Activated gamma-delta T cell (primary cell): ENCODE results near the gene PHKA2.

Experiments
- DNase-seq: peaks from one replicate; lab custom pipeline; 2025; lab: John Stamatoyannopoulos, UW

Gene PHKA2

GRCh38 chrX:18974993-18975392 lies 8.9 kb downstream of the PHKA2 start:
- no peak for DNase-seq

DNA sequence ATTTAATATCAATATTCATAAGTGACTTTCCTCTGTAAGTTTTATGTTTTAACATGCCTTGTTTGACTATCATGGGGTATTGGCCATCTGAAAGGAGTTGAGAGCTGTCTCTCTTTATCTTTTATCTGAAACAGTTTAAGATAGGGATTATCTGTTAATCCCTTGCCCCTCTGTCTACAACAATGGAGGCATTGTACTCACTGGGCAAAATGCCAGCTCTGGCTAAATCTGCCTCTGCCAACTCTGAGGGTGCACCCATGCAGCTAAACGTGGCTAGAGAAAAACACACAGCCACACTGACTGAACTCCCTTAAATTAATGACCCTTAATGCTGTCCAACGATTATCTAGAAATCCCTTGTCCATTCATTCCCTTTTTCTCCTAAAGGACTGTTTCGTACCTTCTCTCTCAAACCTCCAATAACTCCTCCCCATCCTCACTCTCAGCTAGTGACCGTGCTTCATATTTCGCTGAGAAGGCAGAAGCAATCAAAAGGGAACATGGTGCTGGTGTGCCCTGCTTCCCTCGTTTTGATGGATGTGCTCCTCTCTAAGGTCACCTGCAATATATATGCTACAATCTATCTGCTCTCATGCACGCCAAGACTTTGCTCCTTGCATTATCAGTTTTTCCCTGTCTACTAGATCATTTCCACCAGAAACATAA lies 10.3 kb downstream of the PHKA2 start:
- no peak for DNase-seq

DNA sequence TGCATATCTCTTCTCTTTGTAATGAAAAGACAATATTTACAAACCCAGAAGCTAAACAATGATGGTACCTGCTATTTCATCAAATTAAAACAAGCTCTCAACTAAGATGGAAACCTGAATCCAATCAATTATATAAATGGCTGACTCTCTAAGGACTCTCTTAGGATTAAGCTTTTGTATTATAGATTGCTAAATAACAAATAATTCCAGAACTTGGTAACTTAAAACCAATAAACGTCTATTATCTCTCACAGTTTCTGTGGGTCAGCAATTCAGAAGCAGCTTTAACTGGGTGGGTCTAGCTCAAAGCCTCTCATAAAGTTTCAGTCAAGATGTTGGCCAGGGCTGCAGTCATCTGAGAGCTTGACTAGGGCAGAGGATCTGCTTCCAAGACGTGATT lies 12.4 kb downstream of the PHKA2 start:
- no peak for DNase-seq

GRCh38 chrX:18970465-18970864 lies 13.4 kb downstream of the PHKA2 start:
- no peak for DNase-seq

DNA sequence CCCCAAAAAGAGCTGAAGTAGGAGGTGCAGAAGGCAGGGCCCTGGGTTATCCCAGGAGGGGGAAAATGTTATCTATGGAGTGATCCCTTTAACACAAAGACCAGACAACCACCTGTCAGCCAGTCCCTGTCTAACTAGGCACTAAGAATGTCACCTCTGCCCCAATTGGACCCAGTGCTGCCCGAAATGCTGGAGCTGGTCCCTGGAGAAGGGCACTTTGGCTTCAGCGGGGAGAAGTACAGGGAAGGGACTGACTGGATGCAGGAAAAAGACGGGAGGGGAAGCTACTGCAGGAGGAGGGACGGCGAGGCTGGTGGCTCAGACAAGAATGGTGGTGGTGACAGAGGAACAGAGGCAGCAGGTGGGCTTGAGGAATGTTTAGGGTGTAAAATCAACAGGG lies 17.3 kb downstream of the PHKA2 start:
- DNase-seq: no peak

DNA sequence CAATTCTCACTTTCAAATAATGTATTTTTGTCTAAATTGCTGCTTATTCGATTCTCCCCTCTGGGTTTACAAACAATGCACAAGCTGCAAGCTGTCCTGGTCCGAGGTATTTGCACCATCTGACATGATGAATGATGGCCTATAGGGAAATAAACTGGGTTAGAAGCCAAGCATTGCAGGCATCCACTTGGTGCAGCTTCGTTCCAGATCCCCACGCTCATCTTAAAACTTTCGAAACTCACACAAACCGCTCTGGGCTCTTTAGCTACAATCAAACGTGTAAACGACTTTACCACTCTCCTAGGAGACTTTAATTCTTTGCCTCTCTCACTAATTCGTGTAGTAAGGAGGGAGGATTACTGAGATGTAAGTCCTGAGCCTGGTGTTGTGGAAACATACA lies 19.0 kb downstream of the PHKA2 start:
- DNase-seq: no peak

DNA sequence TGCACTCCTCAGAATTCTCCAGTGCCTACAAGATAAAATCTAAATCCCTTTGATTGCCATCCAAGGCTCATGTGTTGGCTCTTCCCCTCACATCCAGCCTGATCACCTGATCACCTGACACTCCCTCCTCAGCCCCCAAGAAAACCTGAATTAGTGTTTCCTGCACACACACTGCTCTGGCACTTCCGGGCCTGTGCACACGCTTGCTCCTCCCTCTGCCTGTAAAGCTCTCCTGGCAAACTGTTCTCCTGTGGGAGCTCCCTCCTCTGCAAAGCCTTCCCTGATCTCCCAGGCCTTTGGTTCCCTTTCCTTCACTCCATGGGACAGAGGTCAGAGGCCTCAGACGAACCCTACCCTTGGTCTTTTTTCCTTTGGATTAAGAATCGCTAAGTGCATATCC lies 19.9 kb downstream of the PHKA2 start:
- no peak for DNase-seq

- DNase-seq: no peak
Observed at GRCh38 chrX:18962329-18962728, 21.6 kb downstream of the PHKA2 start.

DNA sequence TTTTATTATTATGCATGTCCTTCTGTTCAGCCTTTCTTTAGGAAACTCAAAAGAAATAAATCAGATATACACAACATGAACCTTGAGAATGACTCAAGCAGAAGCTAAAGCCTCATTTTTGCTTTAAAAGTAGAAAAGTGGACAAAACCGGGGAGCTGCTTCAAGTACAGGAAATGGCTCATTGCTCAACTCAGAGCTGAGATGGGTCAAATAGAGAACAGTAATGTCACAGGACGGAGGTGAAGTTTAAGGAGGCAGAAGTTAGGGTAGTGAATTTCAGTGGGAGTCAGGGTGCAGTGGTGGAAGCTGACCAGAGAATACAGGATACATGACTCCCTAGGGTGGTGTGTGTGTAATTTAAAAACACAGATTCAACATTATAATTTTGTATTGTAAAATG lies 22.2 kb downstream of the PHKA2 start:
- DNase-seq: no peak

DNA sequence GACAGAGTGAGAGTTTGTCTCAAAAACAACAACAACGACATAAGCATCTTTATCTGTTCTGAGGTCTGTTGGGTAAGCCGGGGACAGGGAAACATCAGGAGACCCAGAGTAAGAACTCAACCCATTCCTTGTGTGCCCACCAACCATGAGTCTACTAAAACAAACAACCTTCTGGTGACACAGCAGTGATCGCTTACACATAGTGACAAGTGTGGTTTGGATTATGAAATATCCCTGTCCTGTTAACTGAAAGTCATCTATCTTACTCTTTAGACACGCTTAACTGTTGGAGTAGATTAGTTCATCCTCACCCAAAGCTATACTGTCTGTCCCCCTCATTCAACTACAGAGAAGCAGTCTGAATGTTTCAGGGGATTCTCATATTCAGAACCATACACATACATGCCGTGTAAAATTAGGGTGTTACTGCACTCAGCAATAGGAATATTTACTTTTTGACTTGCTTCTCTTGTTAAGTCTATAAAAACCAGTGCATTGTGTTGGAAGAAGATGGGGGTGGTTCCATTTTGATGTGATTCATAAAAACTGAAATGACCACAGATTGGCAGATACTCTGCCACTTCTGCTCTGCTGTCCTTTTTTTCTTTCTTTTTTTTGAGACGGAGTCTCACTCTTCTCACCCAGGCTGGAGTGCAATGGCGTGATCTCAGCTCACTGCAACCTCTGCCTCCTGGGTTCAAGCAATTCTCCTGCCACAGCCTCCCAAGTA lies 27.4 kb downstream of the PHKA2 start:
- no peak for DNase-seq

- DNase-seq: no peak
Observed at GRCh38 chrX:18955676-18956075, 28.2 kb downstream of the PHKA2 start.

- no peak for DNase-seq
Observed at GRCh38 chrX:18951032-18951431, 32.9 kb downstream of the PHKA2 start.

GRCh38 chrX:18949944-18950301 lies 34.0 kb downstream of the PHKA2 start:
- DNase-seq: no peak

- no peak for DNase-seq
Observed at GRCh38 chrX:18949291-18949943, 34.5 kb downstream of the PHKA2 start.

- no peak for DNase-seq
Observed at GRCh38 chrX:18946611-18947010, 37.3 kb downstream of the PHKA2 start.

DNA sequence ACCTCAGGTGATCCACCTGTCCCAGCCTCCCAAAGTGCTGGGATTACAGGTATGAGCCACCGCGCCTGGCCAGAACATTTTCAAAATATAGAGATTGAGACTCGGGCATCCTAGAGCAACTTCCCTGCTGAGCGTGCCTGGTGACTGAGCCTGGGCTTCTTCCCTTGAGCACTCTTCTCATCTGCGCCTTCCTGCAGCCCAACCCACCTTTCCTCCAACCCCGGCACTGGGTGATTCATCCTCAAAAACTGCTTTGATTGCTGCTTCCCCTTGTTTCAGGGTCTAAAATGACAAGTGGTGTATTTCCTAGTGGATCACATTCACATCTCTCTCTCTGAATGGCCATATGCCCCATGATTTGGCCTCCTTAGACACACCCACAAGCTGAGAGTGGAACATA lies 37.8 kb downstream of the PHKA2 start:
- DNase-seq: no peak

DNA sequence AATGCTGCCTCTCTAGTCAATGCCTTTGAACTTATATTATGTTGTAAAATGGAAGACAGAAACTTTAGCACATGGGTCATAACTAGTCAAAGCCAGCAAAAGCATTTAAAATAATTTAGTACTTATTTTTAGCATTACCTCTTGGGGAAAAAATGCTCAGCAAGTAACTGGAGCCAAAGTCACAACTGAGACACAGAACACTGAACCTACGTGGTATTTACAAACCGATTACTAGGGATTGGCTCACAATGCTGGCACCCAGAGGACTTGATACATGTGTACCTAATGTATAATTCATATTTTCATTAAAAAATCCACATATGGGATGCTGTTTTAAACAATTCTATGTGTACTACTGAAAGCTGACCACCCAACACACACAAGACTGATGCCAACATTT lies 38.4 kb downstream of the PHKA2 start:
- DNase-seq: no peak

DNA sequence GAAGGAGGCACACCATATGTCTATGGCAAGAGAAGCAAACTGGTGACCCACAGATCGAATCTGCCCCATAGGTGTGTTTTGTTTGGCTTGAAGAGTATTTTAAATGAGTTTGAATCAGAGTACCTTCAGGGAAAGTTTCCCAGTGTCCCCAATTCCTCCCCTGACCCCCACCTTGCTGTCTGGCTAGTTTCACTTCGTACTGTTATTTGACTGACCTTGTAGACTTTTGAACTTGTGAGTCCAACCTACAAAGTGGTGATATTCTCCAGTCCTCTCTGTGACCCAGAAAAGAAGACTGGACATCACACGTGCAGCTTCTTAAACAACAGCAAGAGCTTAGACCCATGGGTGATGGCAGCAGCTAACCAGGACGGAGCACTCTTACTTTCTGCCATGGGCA lies 39.4 kb downstream of the PHKA2 start:
- no peak for DNase-seq

- DNase-seq: no peak
Observed at GRCh38 chrX:18941896-18942295, 42.0 kb downstream of the PHKA2 start.

DNA sequence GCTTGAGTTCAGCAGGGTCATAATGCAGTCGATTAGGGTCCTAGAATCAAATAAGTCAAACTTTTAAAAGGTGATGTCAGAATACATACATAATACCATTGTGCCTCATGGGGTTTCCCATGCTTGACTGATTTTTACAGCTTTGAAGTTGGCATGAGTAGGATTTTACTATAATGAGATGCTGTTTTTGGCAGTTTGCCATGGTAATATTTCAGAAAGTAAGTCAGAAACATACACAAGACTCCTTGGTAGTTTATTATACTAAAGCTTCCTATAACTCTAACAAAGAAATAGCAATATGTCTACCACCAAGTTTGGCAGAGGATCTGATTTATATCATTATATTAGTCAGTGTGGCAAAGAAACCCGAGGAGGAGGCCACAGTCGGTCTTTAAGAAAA lies 45.2 kb downstream of the PHKA2 start:
- no peak for DNase-seq

DNA sequence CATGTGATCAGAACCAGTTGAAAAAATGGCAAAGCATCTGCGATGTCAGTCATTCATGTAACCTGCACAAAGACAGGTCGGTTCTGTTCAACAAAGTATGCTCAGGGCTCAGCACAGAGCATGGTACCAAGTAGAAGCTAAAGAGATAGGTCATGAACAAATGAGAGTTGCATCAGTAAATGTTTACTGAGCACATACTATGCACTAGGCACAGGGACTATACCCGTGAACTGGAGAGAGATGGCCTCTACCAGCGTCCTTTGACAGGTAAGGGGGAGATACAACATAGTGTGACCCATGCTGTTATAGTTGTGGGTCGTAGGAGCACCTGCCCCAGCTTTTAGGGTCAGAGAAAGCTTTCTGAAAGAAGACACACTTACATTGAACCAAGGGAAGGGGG lies 46.7 kb downstream of the PHKA2 start:
- DNase-seq: no peak

GRCh38 chrX:18935893-18936292 lies 48.0 kb downstream of the PHKA2 start:
- DNase-seq: no peak

- no peak for DNase-seq
Observed at GRCh38 chrX:18934708-18935107, 49.2 kb downstream of the PHKA2 start.
